B cell (primary cell): ENCODE measurements around the gene PEX5. TPM values are rescaled to one million over a fixed set of nuclear protein-coding genes. Genes with fewer than 3 reads are reported as not detected.

Source experiments
- ATAC-seq: fragments of 200-7000 bp; cut with Tn5 transposase; one replicate; pipeline ENCODE4 v1.10.0; 2021; ENCODE audit warnings: low read depth, mild to moderate bottlenecking, moderate number of reproducible peaks, moderate library complexity
- CTCF ChIA-PET: fragments of 350-600 bp; sonication (Branson Sonifier 250); formaldehyde crosslinking; loops from one replicate; lab custom pipeline; 2021; ENCODE audit warnings: antibody characterized with exemption, inconsistent platforms; lab: Charles Lee
- POLR2A ChIA-PET: fragments of 350-600 bp; sonication (Branson Sonifier 250); formaldehyde crosslinking; loops from one replicate; lab custom pipeline; 2021; ENCODE audit warnings: antibody characterized with exemption; lab: Charles Lee
- DNase-seq: peaks from one replicate; pipeline ENCODE4 v3.0.0; 2013
- H2AFZ ChIP-seq: 2 replicates; pipeline ENCODE4 v1.6.1; 2012; ENCODE audit warnings: mild to moderate bottlenecking, low read depth, low read length; ENCODE audit not compliant: insufficient read depth, poor library complexity, severe bottlenecking
- H3K27ac ChIP-seq, 2 donors: 1 replicate in 1 of 2; 2 replicates in 1 of 2; pipeline ENCODE4 v1.5.1; 2012 to 2013; ENCODE audit warnings: low read length in 2 of 2, mild to moderate bottlenecking in 2 of 2, moderate library complexity in 1 of 2
- H3K27me3 ChIP-seq, 4 experiments: fragments of 200-600 bp in 1 of 4; sonication (generic) in 1 of 4; replicated peaks in 1 of 4; 1 replicate in 2 of 4; 2 replicates in 2 of 4; pipeline versions ENCODE4 v1.6.1 to v1.7.0; 2013 to 2016; ENCODE audit warnings: low read length in 3 of 4, mild to moderate bottlenecking in 2 of 4, mixed read lengths in 1 of 4, moderate library complexity in 1 of 4; ENCODE audit not compliant: insufficient read depth in 4 of 4, control insufficient read depth in 3 of 4; ENCODE audit errors: control extremely low read depth in 1 of 4
- H3K36me3 ChIP-seq, 2 experiments: replicated peaks in 1 of 2; 1 replicate in 1 of 2; 2 replicates in 1 of 2; pipeline versions ENCODE4 v1.6.1 to v1.7.1; 2013; ENCODE audit warnings: low read length in 1 of 2; ENCODE audit not compliant: insufficient read depth in 2 of 2, control insufficient read depth in 1 of 2; ENCODE audit errors: control extremely low read depth in 1 of 2, extremely low read depth in 1 of 2
- H3K4me1 ChIP-seq, 2 donors: fragments of 200-600 bp in 1 of 2; sonication (generic) in 1 of 2; 1 replicate in 1 of 2; 2 replicates in 1 of 2; pipeline versions ENCODE4 v1.5.1 to v1.6.1; 2013 to 2017; ENCODE audit warnings: low read length in 2 of 2; ENCODE audit not compliant: control insufficient read depth in 2 of 2, insufficient read depth in 2 of 2
- H3K4me2 ChIP-seq: replicated peaks from 2 replicates; pipeline ENCODE3; 2012; ENCODE audit warnings: mild to moderate bottlenecking, low read depth, low read length; ENCODE audit not compliant: poor library complexity, severe bottlenecking
- H3K4me3 ChIP-seq, 5 experiments: fragments of 200-600 bp in 1 of 5; sonication (generic) in 1 of 5; 1 replicate in 3 of 5; 2 replicates in 2 of 5; pipeline versions ENCODE4 v1.5.1 to v1.7.0; 2011 to 2016; ENCODE audit warnings: low read length in 4 of 5, mild to moderate bottlenecking in 4 of 5, low read depth in 2 of 5, control low read depth in 1 of 5, moderate library complexity in 1 of 5; ENCODE audit not compliant: insufficient read depth in 1 of 5; ENCODE audit errors: control extremely low read depth in 1 of 5, extremely low read depth in 1 of 5
- H3K79me2 ChIP-seq: fragments of 200-600 bp; sonication (generic); one replicate; pipeline ENCODE4 v1.6.0; 2016; ENCODE audit warnings: low read length; ENCODE audit not compliant: control insufficient read depth, insufficient read depth
- H3K9ac ChIP-seq: fragments of 200-600 bp; sonication (generic); 2 replicates; pipeline ENCODE4 v1.6.1; 2017; ENCODE audit warnings: mild to moderate bottlenecking, low read length, moderate library complexity
- H3K9me3 ChIP-seq, 3 donors: one replicate each; pipeline versions ENCODE4 v1.6.1 to v1.7.1; 2013; ENCODE audit warnings: low read length in 2 of 3; ENCODE audit not compliant: control insufficient read depth in 2 of 3, insufficient read depth in 1 of 3; ENCODE audit errors: control extremely low read depth in 1 of 3
- H4K20me1 ChIP-seq: 2 replicates; pipeline ENCODE4 v1.6.0; 2012; ENCODE audit warnings: mild to moderate bottlenecking, low read length; ENCODE audit not compliant: insufficient read depth, control insufficient read depth, poor library complexity, severe bottlenecking
- H3K27ac Mint-ChIP-seq: one replicate; pipeline ENCODE4 v1.8.0; 2021; ENCODE audit warnings: mixed read lengths
- H3K27me3 Mint-ChIP-seq: one replicate; pipeline ENCODE4 v1.8.0; 2021; ENCODE audit warnings: mixed read lengths
- H3K4me1 Mint-ChIP-seq: one replicate; pipeline ENCODE4 v1.8.0; 2021; ENCODE audit warnings: mixed read lengths
- H3K4me3 Mint-ChIP-seq: one replicate; pipeline ENCODE4 v1.8.0; 2021; ENCODE audit warnings: mixed read lengths
- H3K9me3 Mint-ChIP-seq: one replicate; pipeline ENCODE4 v1.8.0; 2022; ENCODE audit warnings: mixed read lengths; ENCODE audit not compliant: insufficient read depth
- CTCF ChIP-seq: fragments of 200-600 bp; IDR thresholded peaks from one replicate; pipeline ENCODE4 v1.8.0; 2022; ENCODE audit warnings: antibody characterized with exemption, mild to moderate bottlenecking
- EZH2 ChIP-seq: IDR thresholded peaks from 2 replicates; pipeline ENCODE4 v1.6.1; 2012; ENCODE audit warnings: borderline replicate concordance, low read depth, mild to moderate bottlenecking, moderate library complexity, low read length; ENCODE audit not compliant: insufficient read depth, poor library complexity, severe bottlenecking
- WGBS: methylation state at CpG from one replicate; pipeline ENCODE4 v1.1.5; 2013; ENCODE audit warnings: missing lambda C conversion rate; ENCODE audit not compliant: insufficient coverage; 5-methylcytosine and 5-hydroxymethylcytosine counted together
- intact Hi-C: fragments of 100-400 bp; cut with micrococcal nuclease; formaldehyde crosslinking; loops from one replicate; pipeline ENCODE4 v1.10.0; 2022
- polyA plus RNA-seq: library from polyadenylated mRNA; depleted of rRNA; stranded (reverse); fragments of >200 nt; gene quantifications from 2 replicates; pipeline ENCODE4 v1.2.3, GENCODE V29; 2012
- total RNA-seq, 2 donors: library from RNA; stranded (reverse); fragments of 120-200 nt in 1 of 2; gene quantifications; 1 replicate in 1 of 2; 2 replicates in 1 of 2; pipeline versions ENCODE4 v1.2.3 to v1.2.4, GENCODE V29; 2013 to 2022

Gene PEX5
- total and polyA plus RNA-seq, 2 donors (not counting 1 experiment from before 2014, with no cell fraction given), result 11.4 to 35.0 TPM

- ChIA-PET CTCF (no interaction called here), POLR2A (no interaction called here)
- ATAC-seq (no peak), DNase-seq (no peak)
- no peak overlapping the region for H3K4me3 ChIP-seq
- intact Hi-C loops, result no loop called here
- no peaks in the 10 kb centered on the region for H3K36me3 ChIP-seq
- Mint-ChIP-seq H3K4me3 (no peak overlapping the region), H3K9me3 (peaks cover 6% of the 10 kb centered on the region), H3K27me3 (peaks cover 25% of the 10 kb centered on the region), H3K27ac (no peak overlapping the region), H3K4me1 (no peaks in the 10 kb centered on the region)
- no peak for TF ChIP-seq CTCF
- no peak for TF ChIP-seq EZH2
- peaks cover 0 to 2% (median 0%) of the 10 kb centered on the region in 3 donors for H3K9me3 ChIP-seq
- no peaks in the 10 kb centered on the region for H3K4me1 ChIP-seq
- 73% methylated on average over 2 of the region's 3 CpGs for WGBS
- H3K27ac ChIP-seq, result no peak overlapping the region
- no peak overlapping the region for H3K4me2 ChIP-seq
- no peaks in the 10 kb centered on the region for H3K79me2 ChIP-seq
- H4K20me1 ChIP-seq, result no peaks in the 10 kb centered on the region
- H2AFZ ChIP-seq, result no peak overlapping the region
- peaks cover 0 to 8% (median 0%) of the 10 kb centered on the region in 4 experiments for H3K27me3 ChIP-seq
- no peak overlapping the region for H3K9ac ChIP-seq
These were observed 52.0 kb downstream of the PEX5 start for GRCh38 chr12:7241404-7242005.

- no peak overlapping the region for H2AFZ ChIP-seq
These were observed 53.0 kb downstream of the PEX5 start for GRCh38 chr12:7242176-7243101.

More at GRCh38 chr12:7242176-7243101, 53.0 kb downstream of the PEX5 start:
- TF ChIP-seq EZH2 (no peak), CTCF (no peak)
- Histone ChIP-seq H3K4me2 (no peak overlapping the region), H3K4me1 (no peaks in the 10 kb centered on the region), H3K27ac (no peak overlapping the region), H3K4me3 (no peak overlapping the region), H3K9me3 (peaks cover 0 to 2% (median 0%) of the 10 kb centered on the region in 3 donors), H3K36me3 (no peaks in the 10 kb centered on the region), H4K20me1 (no peaks in the 10 kb centered on the region), H3K27me3 (peaks cover 0 to 8% (median 0%) of the 10 kb centered on the region in 4 experiments), H3K79me2 (no peaks in the 10 kb centered on the region), H3K9ac (no peak overlapping the region)
- Mint-ChIP-seq H3K27ac (no peak overlapping the region), H3K4me1 (no peaks in the 10 kb centered on the region), H3K27me3 (peaks cover 25% of the 10 kb centered on the region), H3K4me3 (no peak overlapping the region), H3K9me3 (peaks cover 6% of the 10 kb centered on the region)
- DNase-seq, result no peak
- 100% methylated on average over 5 of the region's 7 CpGs for WGBS
- intact Hi-C loops, result no loop called here
- POLR2A ChIA-PET, result no interaction called here
- ATAC-seq, result no peak
- CTCF ChIA-PET, result no interaction called here
